NOMO-1 (cell line): ENCODE data around the gene IQCE.

Experiments used
- DNase-seq, 2 experiments: peaks; one replicate each; lab custom pipeline; 2025; ENCODE audit not compliant: unreplicated experiment in 2 of 2; lab: John Stamatoyannopoulos, UW

The IQCE gene

DNA sequence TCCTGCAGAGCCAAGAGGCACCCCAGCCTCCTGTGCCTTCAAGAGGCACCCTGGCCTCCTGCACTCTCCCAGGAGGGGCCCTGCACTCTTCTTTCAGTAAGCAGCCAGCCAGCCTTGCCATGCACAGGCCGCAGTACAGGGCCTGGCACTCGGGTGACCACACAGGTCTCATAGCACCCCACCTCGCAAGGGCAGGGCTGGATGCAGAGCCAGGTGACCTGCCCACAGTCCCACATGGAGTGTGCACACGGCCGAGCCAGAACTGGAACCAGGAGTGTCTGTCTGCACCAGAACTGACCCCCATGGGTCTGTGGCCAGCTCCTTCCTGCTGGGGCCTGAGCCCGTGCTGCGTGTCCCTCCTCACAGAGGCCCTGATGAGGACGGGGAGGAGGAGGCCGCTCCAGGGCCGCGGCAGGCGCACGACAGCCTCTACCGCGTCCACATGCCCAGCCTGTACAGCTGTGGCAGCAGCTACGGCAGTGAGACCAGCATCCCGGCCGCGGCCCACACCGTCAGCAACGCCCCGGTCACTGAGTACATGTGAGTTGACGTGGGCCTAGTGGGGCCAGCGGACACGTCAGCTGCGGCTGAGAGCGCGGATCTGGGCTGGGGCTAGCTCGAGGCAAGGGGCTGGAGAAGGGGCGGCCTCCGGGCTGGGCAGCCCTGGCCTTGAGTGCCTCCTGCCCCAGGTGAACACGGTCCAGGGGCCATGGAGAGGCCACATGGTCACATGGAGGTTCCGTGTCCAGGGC, 99.3 kb downstream of the IQCE start:
- DNase-seq: no peak

DNA sequence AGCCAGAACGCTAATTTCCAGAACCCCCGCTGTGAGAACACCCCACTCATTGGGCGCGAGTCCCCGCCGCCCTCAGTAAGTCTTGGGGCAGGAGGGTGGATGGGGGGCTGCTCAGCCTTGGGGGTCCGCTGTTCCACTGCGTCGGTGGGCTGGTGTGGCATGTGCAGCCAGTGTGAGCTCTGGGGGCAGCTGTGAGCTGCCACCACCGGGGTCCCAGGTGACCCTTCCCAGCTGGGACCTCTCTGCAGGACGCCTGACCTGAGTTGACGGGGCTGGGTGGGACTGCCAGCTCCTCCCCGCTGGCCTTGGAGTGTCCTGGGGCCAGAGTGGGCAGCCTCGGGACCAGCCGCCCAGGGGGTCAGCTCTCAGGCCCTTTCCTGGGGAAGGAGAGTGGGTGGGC, 100.2 kb downstream of the IQCE start:
- DNase-seq: no peak

- no peak for DNase-seq
Measured at GRCh38 chr7:2659556-2660358, 101.0 kb downstream of the IQCE start.

DNA sequence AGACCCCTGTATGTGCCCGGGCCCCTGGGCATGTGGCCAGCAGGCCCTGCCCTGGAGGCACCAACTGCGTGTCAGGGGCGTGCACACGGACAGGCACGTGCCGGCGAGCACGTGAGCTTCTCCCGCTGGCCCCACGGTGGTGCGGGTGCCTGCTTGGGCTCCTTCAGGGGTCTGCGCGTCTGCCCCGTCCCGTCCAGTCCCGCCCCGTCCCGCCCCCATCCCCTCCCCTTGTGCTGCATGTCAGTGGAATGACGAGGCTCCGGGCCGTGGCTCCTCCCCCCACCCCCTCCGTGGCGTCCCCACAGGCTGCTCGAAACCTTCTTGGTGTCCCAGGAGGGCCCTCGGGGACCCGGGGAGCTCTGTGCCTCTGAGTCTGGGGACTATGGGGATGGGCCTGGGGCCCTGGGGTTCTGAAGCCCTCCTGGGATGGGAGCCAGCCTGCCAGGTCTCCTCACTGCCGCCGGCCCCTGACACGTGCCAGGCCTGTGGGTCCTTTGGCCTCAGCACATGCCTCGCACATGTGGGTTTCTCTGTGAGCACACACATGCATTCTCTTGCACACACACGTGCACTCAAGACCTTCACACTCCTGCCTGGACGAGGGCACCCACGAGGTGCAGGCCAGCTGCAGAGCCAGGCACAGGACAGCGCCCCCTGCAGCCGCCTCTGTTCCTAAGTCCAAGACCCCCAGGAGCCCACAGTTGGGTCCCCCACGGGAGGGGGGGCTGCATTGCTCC, 101.7 kb downstream of the IQCE start:
- no peak for DNase-seq

- DNase-seq: no peak
Measured at GRCh38 chr7:2661096-2661449, 102.3 kb downstream of the IQCE start.

DNA sequence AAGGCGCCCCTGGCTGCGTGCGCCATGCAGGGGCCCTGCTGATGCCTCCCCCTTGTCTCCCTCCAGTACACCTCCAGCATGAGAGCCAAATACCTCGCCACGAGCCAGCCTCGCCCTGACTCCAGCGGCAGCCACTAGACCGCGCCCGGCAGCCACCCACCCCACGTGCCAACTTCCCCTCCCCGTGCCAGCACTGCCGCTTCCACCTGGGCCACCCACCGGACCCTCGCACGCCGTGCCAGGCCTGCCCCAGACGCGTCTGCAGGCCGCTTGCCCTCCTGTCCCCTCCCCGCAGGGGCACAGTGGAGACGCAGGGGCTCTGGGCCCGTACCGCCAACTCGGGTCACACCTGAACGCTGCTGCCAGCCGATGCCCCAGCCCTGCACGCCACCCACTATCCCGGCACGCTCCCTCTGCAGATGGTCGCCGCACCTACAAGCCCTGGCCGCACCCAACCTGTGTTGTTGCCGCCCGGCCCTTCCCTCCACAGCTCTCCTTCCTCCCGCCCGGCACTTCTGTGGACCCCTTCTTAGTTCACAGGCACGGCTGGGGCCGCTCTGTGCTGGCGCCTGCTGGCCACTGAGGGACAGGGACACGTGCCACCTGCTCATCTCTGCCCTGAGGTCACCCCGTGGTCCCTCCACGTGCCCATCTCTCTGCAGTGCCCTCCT, 103.0 kb downstream of the IQCE start:
- no peak for DNase-seq

DNA sequence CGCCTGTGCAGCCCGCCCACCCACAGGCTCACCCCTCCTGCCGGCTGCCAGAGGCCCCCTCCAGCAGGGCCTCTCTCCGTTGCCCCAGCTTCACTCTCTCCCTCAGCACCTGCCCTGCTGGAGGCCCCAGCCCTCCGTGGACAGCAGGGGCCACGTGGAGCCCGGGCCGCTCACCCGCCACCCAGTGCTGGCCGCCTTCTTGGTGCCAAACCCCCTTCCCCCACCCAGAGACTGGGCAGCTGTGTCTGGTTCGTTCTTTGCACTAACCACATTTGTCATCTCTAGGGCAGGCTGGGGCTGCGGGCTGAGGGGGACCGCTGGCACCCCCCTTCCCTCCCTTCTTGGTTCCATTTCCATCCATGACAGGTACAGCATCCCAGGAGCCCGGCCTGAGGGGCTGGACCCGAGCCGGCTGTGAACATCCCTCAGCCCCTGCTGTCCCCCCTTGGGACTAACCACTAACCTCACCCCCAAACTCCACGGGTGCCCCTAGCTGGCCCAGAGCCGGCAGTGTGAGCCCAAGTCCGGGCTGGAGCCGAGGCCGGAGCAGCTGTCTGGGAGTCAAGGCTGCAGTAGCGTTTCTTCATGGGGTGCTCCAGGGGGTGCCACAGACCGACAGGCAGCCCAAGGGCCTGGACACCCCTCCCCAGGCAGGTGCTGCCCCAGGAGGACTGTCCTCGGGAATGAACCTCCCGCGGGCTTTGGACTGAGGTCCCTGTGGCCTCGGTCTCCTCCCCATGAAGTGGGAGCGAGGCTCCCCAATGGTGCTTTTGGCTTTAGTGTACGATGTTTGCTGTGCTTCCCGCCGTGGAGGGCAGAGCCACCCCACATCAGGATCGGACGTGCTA, 103.7 kb downstream of the IQCE start:
- DNase-seq: no peak

DNA sequence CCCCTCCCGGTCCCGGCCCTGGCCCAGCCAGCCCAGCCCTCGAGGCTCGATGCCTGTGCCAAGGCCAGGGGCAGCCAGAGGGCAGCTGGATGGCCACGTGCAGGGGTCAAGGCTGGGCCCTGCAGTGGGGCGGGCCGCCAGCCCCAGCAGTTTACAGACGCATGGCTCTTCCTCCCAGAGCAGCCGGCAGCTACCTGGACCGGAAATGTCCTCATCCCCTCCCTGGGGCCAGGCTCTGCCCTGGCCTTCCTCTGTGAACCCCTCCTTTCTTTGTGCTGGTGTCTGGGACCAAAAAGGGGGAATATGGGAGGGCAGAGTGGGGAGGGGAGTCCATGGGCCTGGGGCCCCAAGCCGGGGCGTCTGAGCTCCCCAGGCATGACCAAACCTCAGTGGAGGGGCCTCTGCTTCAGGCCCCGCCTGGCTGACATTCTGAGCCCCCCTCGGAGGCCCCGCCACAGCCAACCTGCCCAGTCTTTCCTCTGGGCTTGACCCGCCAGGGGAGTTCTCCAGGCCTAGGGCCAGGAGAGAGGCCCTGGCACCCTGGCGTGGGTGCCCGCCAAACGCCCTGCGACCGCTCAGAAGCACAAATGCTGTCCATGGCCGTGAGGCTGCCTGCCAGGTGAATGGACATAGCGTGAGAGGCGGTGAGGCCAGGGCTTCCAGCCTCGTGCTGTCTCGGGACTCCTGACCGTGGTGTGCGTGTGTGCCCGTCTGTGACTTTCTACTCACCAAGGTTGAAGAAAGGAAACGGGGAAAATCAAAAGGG, 104.5 kb downstream of the IQCE start:
- DNase-seq: no peak

DNA sequence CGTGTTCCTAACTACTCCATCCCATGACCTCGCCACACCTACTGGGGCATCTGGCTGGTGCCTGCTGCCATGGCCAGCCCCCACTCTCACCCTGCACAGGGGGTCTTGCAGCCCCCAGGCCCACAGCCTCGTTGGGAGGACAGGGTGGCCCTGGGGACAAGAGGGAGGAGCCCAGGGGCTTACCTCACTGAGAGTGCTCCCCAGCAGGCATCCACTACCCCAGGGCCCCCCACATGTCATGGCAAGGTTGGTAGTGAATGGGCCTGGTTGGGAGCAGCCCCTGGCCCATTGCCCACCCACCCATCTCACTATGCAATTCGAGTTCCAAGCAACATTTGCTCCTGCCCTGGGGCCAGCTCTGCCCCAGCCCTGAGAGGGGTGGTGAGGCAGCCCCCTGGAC, 105.2 kb downstream of the IQCE start:
- no peak for DNase-seq
